ENCODE results near the gene COG4.

- TF ChIP-seq CTCF (IDR thresholded peaks at IDR 0.05) = no peak
- no peak for TF ChIP-seq POLR2A (IDR thresholded peaks at IDR 0.05)
These were observed 21.2 kb upstream of the COG4 start for GRCh38 chr16:70544548-70544947.
